GM21367 (cell line): Measurements from ENCODE around the gene TNFRSF14.

Source experiments
- ATAC-seq: cut with Tn5 transposase; IDR thresholded peaks from one replicate; pipeline ENCODE4 v1.9.1; 2021; ENCODE audit not compliant: unreplicated experiment

Gene TNFRSF14

DNA sequence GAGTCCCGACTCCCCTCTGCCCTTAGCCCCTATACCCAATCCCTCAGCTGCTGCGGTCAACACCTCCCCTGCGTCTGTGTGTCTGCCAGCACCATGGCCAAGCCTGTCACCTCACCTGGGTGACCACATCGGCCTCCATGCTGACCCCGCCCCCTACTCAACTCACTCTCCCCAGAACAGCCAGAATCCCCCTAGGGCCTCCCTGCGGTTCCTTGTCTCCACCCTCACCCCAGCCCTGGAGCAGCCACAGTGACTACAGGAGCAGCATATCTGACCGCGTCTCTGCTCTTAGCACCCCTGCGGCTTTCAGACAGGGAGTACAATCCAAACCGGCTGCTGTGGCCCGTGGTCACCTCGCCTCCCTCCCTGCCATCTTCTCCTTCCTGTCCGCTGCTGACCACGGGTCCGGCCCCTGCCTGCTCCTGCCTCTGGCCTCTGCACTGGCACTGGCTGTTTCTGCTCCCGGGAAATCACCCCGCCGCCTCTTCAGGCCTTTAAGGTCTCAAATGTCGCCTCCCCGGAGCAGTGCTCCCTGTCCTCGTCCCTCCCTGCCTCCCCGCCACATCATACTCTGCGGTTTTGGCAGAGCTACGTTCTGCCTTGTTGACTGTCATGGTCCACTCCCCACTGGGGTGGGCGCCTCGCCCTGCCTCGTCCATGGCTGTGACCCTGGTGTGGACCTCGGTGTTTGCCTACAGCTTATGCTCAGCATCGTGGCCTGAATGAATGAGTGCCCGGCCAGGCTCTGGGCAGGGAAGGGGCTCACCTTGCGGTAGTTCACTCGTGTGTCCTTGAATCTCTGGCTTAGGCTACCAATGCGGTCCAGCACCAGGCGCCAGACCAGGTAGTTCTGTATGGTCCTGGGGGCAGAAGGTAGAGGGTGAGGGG lies 41.5 kb downstream of the TNFRSF14 start:
- no peak for ATAC-seq

- no peak for ATAC-seq
These were observed 42.3 kb downstream of the TNFRSF14 start for GRCh38 chr1:2598329-2598931.

- no peak for ATAC-seq
These were observed 45.6 kb downstream of the TNFRSF14 start for GRCh38 chr1:2601721-2602303.

GRCh38 chr1:2602311-2602835 lies 46.2 kb downstream of the TNFRSF14 start:
- no peak for ATAC-seq

DNA sequence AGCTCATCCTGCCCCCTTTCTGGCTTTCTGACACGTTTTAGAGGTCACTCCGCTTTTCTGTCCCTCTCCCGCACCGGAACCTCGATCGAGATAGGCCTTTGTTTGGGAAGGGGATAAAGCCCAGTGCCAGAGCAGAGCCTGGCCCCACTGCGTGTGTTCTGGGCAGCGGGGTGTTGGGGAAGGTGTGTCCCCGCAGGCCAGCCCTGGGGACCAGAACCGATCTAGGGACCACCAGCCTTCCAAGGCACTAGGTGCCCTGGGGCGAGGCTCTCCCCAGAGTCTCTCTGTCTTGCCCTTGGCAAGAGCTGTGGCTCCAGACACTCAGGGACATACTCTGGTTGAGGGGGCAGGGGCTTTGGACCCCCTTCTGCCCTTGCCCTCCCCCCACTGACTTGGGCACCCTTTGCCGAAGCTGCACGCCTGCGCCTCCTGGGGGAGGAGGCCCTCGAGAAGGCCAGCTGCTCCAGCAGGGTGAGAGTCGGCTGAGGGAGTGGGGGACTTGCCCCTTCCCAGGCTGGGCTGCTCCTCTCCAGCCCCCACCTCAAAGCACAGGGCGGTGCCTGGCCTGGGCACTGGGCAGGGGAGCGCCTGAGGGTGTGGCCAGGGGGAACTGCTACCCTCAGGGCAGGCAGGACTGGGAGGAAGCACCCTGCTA lies 46.8 kb downstream of the TNFRSF14 start:
- ATAC-seq, result no peak

DNA sequence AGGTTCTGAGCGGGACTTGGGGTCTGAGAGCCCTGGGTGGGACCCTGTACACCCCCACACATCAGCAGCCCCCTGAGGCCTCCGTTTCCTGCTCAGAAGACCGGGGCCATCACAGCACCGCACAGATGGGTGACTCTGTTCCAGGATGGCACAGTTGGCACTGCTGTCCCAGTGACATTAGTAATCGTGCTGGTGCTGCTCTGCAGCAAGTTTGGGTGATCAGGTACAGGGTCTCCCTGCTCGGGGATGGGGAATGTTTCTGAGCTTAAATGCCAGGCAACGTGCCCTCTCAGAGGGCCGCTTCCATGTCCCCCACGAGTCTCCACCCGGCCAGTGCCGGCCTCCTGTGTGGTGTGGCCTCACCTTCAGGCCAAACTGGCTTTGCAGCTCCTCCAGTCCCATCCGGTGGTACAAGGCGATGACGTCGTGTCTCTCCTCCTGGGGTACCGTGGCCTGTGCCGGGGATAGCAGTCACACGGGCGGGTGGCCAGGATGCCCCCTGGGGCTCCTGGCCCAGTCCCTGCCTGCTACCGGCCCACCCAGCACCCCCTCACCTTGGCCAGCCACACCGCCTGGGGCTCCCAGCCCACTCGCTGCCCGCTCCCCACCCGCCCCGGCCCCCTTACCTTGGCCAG lies 47.5 kb downstream of the TNFRSF14 start:
- ATAC-seq, result no peak

DNA sequence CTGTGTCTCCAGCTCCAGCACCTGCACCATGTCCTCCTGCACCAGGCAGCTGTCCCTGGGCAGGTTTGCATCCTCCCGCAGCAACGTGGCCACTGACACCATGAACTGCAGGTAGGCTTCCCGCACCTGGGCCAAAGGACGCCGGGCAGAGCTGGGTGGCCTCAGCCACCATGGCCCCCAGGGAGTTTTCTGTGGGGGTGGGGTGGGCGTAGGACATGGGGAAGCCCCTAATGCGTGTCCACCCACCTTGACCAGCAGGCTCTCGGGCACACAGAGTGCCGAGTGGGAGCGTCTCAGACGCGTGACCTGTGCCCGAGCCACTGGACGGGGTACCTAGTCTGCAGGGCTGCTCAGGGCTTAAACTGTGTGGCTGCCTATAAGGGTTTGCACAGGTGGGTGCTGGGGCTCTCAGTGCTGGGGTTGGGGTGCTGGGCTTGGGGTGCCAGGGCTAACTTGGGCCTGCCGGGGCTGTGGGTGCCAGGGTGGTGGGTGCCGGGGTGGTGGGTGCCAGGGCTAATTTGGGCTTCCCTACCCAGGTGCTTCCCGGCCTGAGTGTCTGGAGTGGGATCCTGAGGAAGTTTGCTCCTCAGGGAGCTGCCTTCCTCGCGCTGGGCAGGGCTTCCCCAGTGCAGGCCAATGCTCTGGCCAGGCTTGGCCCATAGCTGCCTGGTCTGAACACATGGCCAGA lies 48.1 kb downstream of the TNFRSF14 start:
- no peak for ATAC-seq

DNA sequence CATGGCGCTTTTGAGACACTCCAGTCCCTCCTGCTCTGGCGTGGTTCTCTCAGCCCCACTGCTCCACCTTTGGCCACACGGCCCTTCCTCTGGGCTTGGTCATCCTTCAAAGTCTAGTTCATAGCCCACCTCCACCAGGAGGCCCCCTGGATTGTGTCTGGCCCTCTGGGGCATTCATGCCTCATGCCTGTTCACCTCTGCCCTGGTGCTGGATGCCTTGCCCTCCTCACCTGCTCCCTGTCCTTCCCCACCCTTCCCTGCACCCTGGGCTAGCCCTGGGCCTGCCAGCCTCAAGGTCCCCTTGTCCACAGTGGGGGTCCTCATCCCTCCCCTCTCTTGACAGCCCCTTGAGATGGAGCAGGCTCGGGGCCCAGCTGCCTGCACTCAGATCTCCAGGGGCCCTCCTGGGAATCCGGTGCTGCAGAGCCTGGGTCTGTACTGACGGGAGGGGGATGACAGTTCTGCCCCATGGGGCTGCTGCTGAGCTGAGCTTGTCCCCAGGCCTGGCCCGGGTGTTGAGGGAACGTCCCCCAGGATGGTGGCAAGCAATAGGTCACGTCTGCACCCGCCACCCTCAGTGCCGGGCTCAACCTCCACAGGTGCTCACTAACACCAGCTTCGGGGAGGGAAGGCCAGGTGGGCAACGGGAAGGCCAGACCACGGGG lies 48.8 kb downstream of the TNFRSF14 start:
- no peak for ATAC-seq

GRCh38 chr1:2605509-2606395 lies 49.6 kb downstream of the TNFRSF14 start:
- no peak for ATAC-seq

- no peak for ATAC-seq
These were observed 50.3 kb downstream of the TNFRSF14 start for GRCh38 chr1:2606396-2606880.

DNA sequence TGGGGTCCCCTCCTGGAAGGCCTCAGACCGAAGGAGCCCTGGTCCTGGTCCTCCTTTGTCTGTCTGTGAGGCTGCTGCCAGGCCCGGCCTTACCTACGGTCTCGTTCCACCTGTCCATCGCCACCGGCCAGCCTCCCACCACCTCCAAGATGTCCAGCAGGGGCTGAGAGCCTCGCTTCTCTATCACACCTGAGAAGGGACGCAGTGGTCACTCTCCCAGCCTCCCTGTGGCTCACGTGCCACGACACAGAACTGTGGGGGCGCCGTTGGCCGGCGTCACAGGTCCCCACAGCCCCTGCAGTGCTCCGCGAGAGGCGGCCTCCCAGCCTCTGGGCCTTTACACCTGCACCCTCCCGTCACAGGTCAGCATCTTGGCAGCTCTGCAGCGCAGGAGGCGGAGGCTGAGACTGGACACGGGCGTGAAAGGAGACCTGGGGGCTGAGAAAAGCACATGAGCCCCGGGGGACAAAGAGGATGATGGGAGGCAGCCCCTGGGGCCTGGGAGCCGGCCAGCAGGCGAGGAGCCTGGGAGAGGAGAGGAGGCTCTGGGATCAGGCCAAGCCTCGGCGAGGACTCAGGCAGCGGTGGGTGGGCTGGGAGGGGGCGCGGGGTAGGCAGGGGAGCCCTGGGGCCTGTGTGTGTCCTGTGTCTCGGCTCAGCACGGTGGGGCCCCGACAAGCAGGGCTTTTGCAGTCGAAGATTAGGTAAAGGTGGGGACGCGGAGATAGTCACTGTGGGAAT lies 50.9 kb downstream of the TNFRSF14 start:
- ATAC-seq, result no peak

GRCh38 chr1:2607641-2608091 lies 51.5 kb downstream of the TNFRSF14 start:
- no peak for ATAC-seq

GRCh38 chr1:2609319-2610035 lies 53.3 kb downstream of the TNFRSF14 start:
- ATAC-seq, result no peak

- no peak for ATAC-seq
These were observed 54.1 kb downstream of the TNFRSF14 start for GRCh38 chr1:2610036-2610959.

GRCh38 chr1:2611031-2611501 lies 54.9 kb downstream of the TNFRSF14 start:
- ATAC-seq, result no peak
